B cell (primary cell): ENCODE results near the gene SSC4D. TPM values are rescaled to one million over a fixed set of nuclear protein-coding genes. Genes with fewer than 3 reads are reported as not detected.
A peak's percentile ranks its signal among the peaks of the same experiment; 100 is the strongest.
"Not testable (repeated sequence)": the region's sequence is repeated elsewhere in the genome, so short reads cannot be mapped to it uniquely, and the experiment has no call there.

Experiments used
- ATAC-seq: fragments of 200-7000 bp; cut with Tn5 transposase; one replicate; pipeline ENCODE4 v1.10.0; 2021; ENCODE audit warnings: low read depth, mild to moderate bottlenecking, moderate number of reproducible peaks, moderate library complexity
- CTCF ChIA-PET: fragments of 350-600 bp; sonication (Branson Sonifier 250); formaldehyde crosslinking; loops from one replicate; lab custom pipeline; 2021; ENCODE audit warnings: antibody characterized with exemption, inconsistent platforms; lab: Charles Lee
- POLR2A ChIA-PET: fragments of 350-600 bp; sonication (Branson Sonifier 250); formaldehyde crosslinking; loops from one replicate; lab custom pipeline; 2021; ENCODE audit warnings: antibody characterized with exemption; lab: Charles Lee
- DNase-seq: peaks from one replicate; pipeline ENCODE4 v3.0.0; 2013
- H2AFZ ChIP-seq: 2 replicates; pipeline ENCODE4 v1.6.1; 2012; ENCODE audit warnings: mild to moderate bottlenecking, low read depth, low read length; ENCODE audit not compliant: insufficient read depth, poor library complexity, severe bottlenecking
- H3K27ac ChIP-seq, 2 donors: 1 replicate in 1 of 2; 2 replicates in 1 of 2; pipeline ENCODE4 v1.5.1; 2012 to 2013; ENCODE audit warnings: low read length in 2 of 2, mild to moderate bottlenecking in 2 of 2, moderate library complexity in 1 of 2
- H3K27me3 ChIP-seq, 4 experiments: fragments of 200-600 bp in 1 of 4; sonication (generic) in 1 of 4; replicated peaks in 1 of 4; 1 replicate in 2 of 4; 2 replicates in 2 of 4; pipeline versions ENCODE4 v1.6.1 to v1.7.0; 2013 to 2016; ENCODE audit warnings: low read length in 3 of 4, mild to moderate bottlenecking in 2 of 4, mixed read lengths in 1 of 4, moderate library complexity in 1 of 4; ENCODE audit not compliant: insufficient read depth in 4 of 4, control insufficient read depth in 3 of 4; ENCODE audit errors: control extremely low read depth in 1 of 4
- H3K36me3 ChIP-seq, 2 experiments: replicated peaks in 1 of 2; 1 replicate in 1 of 2; 2 replicates in 1 of 2; pipeline versions ENCODE4 v1.6.1 to v1.7.1; 2013; ENCODE audit warnings: low read length in 1 of 2; ENCODE audit not compliant: insufficient read depth in 2 of 2, control insufficient read depth in 1 of 2; ENCODE audit errors: control extremely low read depth in 1 of 2, extremely low read depth in 1 of 2
- H3K4me1 ChIP-seq, 2 donors: fragments of 200-600 bp in 1 of 2; sonication (generic) in 1 of 2; 1 replicate in 1 of 2; 2 replicates in 1 of 2; pipeline versions ENCODE4 v1.5.1 to v1.6.1; 2013 to 2017; ENCODE audit warnings: low read length in 2 of 2; ENCODE audit not compliant: control insufficient read depth in 2 of 2, insufficient read depth in 2 of 2
- H3K4me2 ChIP-seq: replicated peaks from 2 replicates; pipeline ENCODE3; 2012; ENCODE audit warnings: mild to moderate bottlenecking, low read depth, low read length; ENCODE audit not compliant: poor library complexity, severe bottlenecking
- H3K4me3 ChIP-seq, 5 experiments: fragments of 200-600 bp in 1 of 5; sonication (generic) in 1 of 5; 1 replicate in 3 of 5; 2 replicates in 2 of 5; pipeline versions ENCODE4 v1.5.1 to v1.7.0; 2011 to 2016; ENCODE audit warnings: low read length in 4 of 5, mild to moderate bottlenecking in 4 of 5, low read depth in 2 of 5, control low read depth in 1 of 5, moderate library complexity in 1 of 5; ENCODE audit not compliant: insufficient read depth in 1 of 5; ENCODE audit errors: control extremely low read depth in 1 of 5, extremely low read depth in 1 of 5
- H3K79me2 ChIP-seq: fragments of 200-600 bp; sonication (generic); one replicate; pipeline ENCODE4 v1.6.0; 2016; ENCODE audit warnings: low read length; ENCODE audit not compliant: control insufficient read depth, insufficient read depth
- H3K9ac ChIP-seq: fragments of 200-600 bp; sonication (generic); 2 replicates; pipeline ENCODE4 v1.6.1; 2017; ENCODE audit warnings: mild to moderate bottlenecking, low read length, moderate library complexity
- H3K9me3 ChIP-seq, 3 donors: one replicate each; pipeline versions ENCODE4 v1.6.1 to v1.7.1; 2013; ENCODE audit warnings: low read length in 2 of 3; ENCODE audit not compliant: control insufficient read depth in 2 of 3, insufficient read depth in 1 of 3; ENCODE audit errors: control extremely low read depth in 1 of 3
- H4K20me1 ChIP-seq: 2 replicates; pipeline ENCODE4 v1.6.0; 2012; ENCODE audit warnings: mild to moderate bottlenecking, low read length; ENCODE audit not compliant: insufficient read depth, control insufficient read depth, poor library complexity, severe bottlenecking
- H3K27ac Mint-ChIP-seq: one replicate; pipeline ENCODE4 v1.8.0; 2021; ENCODE audit warnings: mixed read lengths
- H3K27me3 Mint-ChIP-seq: one replicate; pipeline ENCODE4 v1.8.0; 2021; ENCODE audit warnings: mixed read lengths
- H3K4me1 Mint-ChIP-seq: one replicate; pipeline ENCODE4 v1.8.0; 2021; ENCODE audit warnings: mixed read lengths
- H3K4me3 Mint-ChIP-seq: one replicate; pipeline ENCODE4 v1.8.0; 2021; ENCODE audit warnings: mixed read lengths
- H3K9me3 Mint-ChIP-seq: one replicate; pipeline ENCODE4 v1.8.0; 2022; ENCODE audit warnings: mixed read lengths; ENCODE audit not compliant: insufficient read depth
- WGBS: methylation state at CpG from one replicate; pipeline ENCODE4 v1.1.5; 2013; ENCODE audit warnings: missing lambda C conversion rate; ENCODE audit not compliant: insufficient coverage; 5-methylcytosine and 5-hydroxymethylcytosine counted together
- intact Hi-C: fragments of 100-400 bp; cut with micrococcal nuclease; formaldehyde crosslinking; loops from one replicate; pipeline ENCODE4 v1.10.0; 2022
- polyA plus RNA-seq: library from polyadenylated mRNA; depleted of rRNA; stranded (reverse); fragments of >200 nt; gene quantifications from 2 replicates; pipeline ENCODE4 v1.2.3, GENCODE V29; 2012
- total RNA-seq, 2 donors: library from RNA; stranded (reverse); fragments of 120-200 nt in 1 of 2; gene quantifications; 1 replicate in 1 of 2; 2 replicates in 1 of 2; pipeline versions ENCODE4 v1.2.3 to v1.2.4, GENCODE V29; 2013 to 2022

Gene SSC4D
- total and polyA plus RNA-seq, 2 donors (not counting 1 experiment from before 2014, with no cell fraction given) = 0.16 TPM; not detected in 1

GRCh38 chr7:76445577-76446008 is 36.1 kb upstream of the SSC4D start:
- H3K27me3 Mint-ChIP-seq, POLR2A ChIA-PET, H3K4me1 ChIP-seq, H3K9ac ChIP-seq, H3K4me2 ChIP-seq, CTCF ChIA-PET, H3K4me1 Mint-ChIP-seq, H3K9me3 ChIP-seq, H4K20me1 ChIP-seq, H3K79me2 ChIP-seq, H3K36me3 ChIP-seq, intact Hi-C loops, H3K9me3 Mint-ChIP-seq, H3K27me3 ChIP-seq: not testable (repeated sequence)
- 0% methylated on average over 2 of the region's 5 CpGs for WGBS
- ATAC-seq (peak; percentile 80), DNase-seq (peak; percentile 62)
- Mint-ChIP-seq H3K27ac (peak overlapping the region; percentile 87), H3K4me3 (peak overlapping the region; percentile 74)
- Histone ChIP-seq H3K4me3 (peak overlapping the region in 1 of 5 experiments; percentile 23), H2AFZ (peak overlapping the region; percentile 54), H3K27ac (peak overlapping the region in 1 of 2 donors; percentile 41)

- H3K9me3 Mint-ChIP-seq, H3K4me1 Mint-ChIP-seq, H3K9me3 ChIP-seq, DNase-seq, CTCF ChIA-PET, H3K4me3 ChIP-seq, H3K27me3 Mint-ChIP-seq, H3K4me1 ChIP-seq, H3K27me3 ChIP-seq, H2AFZ ChIP-seq, POLR2A ChIA-PET, H3K27ac ChIP-seq, H3K4me3 Mint-ChIP-seq, H4K20me1 ChIP-seq, H3K36me3 ChIP-seq, H3K9ac ChIP-seq, ATAC-seq, intact Hi-C loops, H3K79me2 ChIP-seq, H3K4me2 ChIP-seq: not testable (repeated sequence)
- no CpG with 5 or more reads among the region's 12 CpGs for WGBS
- peak overlapping the region; percentile 50 for H3K27ac Mint-ChIP-seq
Observed at GRCh38 chr7:76443846-76444245, 34.3 kb upstream of the SSC4D start.

GRCh38 chr7:76442664-76443446 is 33.4 kb upstream of the SSC4D start:
- H3K27ac Mint-ChIP-seq, H3K4me3 ChIP-seq, H3K27me3 ChIP-seq, H3K9me3 Mint-ChIP-seq, H3K4me3 Mint-ChIP-seq, H3K4me2 ChIP-seq, H3K9me3 ChIP-seq, POLR2A ChIA-PET, ATAC-seq, H3K79me2 ChIP-seq, H4K20me1 ChIP-seq, H3K27me3 Mint-ChIP-seq, DNase-seq, H3K4me1 Mint-ChIP-seq, H2AFZ ChIP-seq, H3K36me3 ChIP-seq, H3K27ac ChIP-seq, intact Hi-C loops, H3K4me1 ChIP-seq, H3K9ac ChIP-seq, CTCF ChIA-PET: not testable (repeated sequence)
- 100% methylated on average over 2 of the region's 5 CpGs for WGBS

- H3K4me1 ChIP-seq, CTCF ChIA-PET, H3K4me3 Mint-ChIP-seq, H3K4me2 ChIP-seq, H3K27me3 Mint-ChIP-seq, H3K79me2 ChIP-seq, H3K27ac Mint-ChIP-seq, POLR2A ChIA-PET, H3K27me3 ChIP-seq, H3K27ac ChIP-seq, H3K4me3 ChIP-seq, H2AFZ ChIP-seq, H3K4me1 Mint-ChIP-seq, H3K9me3 ChIP-seq, H3K9me3 Mint-ChIP-seq, H3K9ac ChIP-seq, DNase-seq, H4K20me1 ChIP-seq, H3K36me3 ChIP-seq, intact Hi-C loops: not testable (repeated sequence)
- no CpG with 5 or more reads among the region's 10 CpGs for WGBS
- ATAC-seq = peak; percentile 70
Observed at GRCh38 chr7:76441792-76442191, 32.3 kb upstream of the SSC4D start.
